K562 (cell line): ENCODE data around the gene INO80.

Experiments
- BDP1 ChIP-seq: IDR thresholded peaks from 3 replicates; pipeline ENCODE4 v1.6.1; 2011; ENCODE audit not compliant: insufficient read length, insufficient read depth
- BHLHE40 ChIP-seq: IDR thresholded peaks from 2 replicates; pipeline ENCODE4 v1.6.1; 2011; ENCODE audit warnings: low read length, improper control_type of control experiment
- EZH2 ChIP-seq: IDR thresholded peaks from 2 replicates; pipeline ENCODE4 v1.6.1; 2012; ENCODE audit warnings: low read depth, mild to moderate bottlenecking, inconsistent platforms, low read length, borderline replicate concordance
- FOXA1 ChIP-seq: fragments of 450-650 bp; IDR thresholded peaks from 2 replicates; pipeline ENCODE4 v1.6.1; 2016; ENCODE audit warnings: mild to moderate bottlenecking, borderline replicate concordance
- HMG20A ChIP-seq: fragments of 450-650 bp; formaldehyde crosslinking; conservative IDR thresholded peaks from 2 replicates; pipeline ENCODE4 v1.4.0; 2020; ENCODE audit warnings: mild to moderate bottlenecking, mixed read lengths
- NRF1 ChIP-seq, 2 experiments: fragments of 450-650 bp; IDR thresholded peaks in 1 of 2; conservative IDR thresholded peaks in 1 of 2; 2 replicates each; pipeline ENCODE4 v1.6.1; 2014; ENCODE audit warnings: mild to moderate bottlenecking in 2 of 2
- OTX1 ChIP-seq: fragments of 450-650 bp; formaldehyde crosslinking; IDR thresholded peaks from 2 replicates; pipeline ENCODE4 v1.4.0; 2022; ENCODE audit warnings: mild to moderate bottlenecking
- POLR2AphosphoS5 ChIP-seq: IDR thresholded peaks from 2 replicates; pipeline ENCODE4 v1.6.1; 2011; ENCODE audit warnings: mild to moderate bottlenecking, low read depth, low read length, moderate library complexity; ENCODE audit not compliant: control insufficient read depth, insufficient read depth
- U2AF1 ChIP-seq: fragments of 200-400 bp; formaldehyde crosslinking; optimal IDR thresholded peaks from 2 replicates; pipeline ENCODE3; 2017; ENCODE audit warnings: mild to moderate bottlenecking, low read depth, low read length, moderate library complexity
- TF ChIP-seq, protein P1 (sequence below): sonication (generic); formaldehyde crosslinking; IDR thresholded peaks from 2 replicates; pipeline ENCODE4 v1.8.0; 2023; ENCODE audit warnings: missing genetic modification reagents, mild to moderate bottlenecking, borderline replicate concordance
- TF ChIP-seq, protein P2 (sequence below): sonication (generic); formaldehyde crosslinking; IDR thresholded peaks from 2 replicates; pipeline ENCODE4 v1.8.1; 2023; ENCODE audit warnings: mild to moderate bottlenecking, missing genetic modification reagents

DNA sequence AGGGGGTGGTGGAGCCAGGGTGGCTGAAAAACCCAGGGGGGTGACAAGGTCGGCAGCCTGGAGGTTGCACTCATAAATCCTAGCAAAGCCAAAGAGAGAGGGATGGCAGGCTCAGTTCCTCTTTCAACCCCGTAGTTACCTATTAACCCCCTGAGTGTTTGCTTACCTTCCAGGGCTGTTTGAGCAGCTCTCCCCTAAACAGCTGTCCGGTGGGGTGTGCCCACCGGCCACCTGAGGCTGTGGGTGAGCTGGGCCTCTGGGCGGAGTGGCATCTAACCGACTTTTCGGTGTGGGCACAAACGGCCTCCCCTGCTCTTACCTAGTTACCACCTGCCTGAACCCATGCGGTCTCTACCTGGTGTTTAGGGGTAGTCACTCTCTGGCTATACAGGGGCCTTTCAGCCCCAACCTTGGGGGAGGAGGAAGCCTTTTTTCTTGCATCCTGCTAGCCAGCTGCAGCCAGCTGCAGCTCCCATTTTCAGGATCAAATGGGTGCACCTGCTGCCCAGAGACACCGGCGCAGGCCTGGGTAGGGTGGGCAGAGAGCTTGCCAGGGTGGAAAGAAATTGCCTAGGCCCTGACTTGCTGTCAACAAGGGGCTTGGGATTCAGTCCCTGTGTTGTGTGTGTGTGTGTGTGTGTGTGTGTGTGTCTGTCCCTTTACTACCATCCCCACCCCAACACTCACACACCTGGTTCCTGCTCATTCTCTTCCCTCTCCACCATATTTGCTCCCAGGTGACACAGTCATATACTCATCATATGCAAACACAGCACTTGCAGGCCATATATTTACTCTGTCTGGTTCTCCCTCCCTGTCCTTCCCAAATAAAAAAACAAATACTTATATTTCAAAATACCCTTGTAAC lies 183.2 kb downstream of the INO80 start:
- no peak for TF ChIP-seq HMG20A (CRISPR knock-in tag)
- TF ChIP-seq U2AF1, result no peak
- no peak for TF ChIP-seq OTX1
- no peak for TF ChIP-seq BDP1
- TF ChIP-seq FOXA1, result no peak
- TF ChIP-seq EZH2, result no peak
- TF ChIP-seq BHLHE40, result no peak
- TF ChIP-seq POLR2AphosphoS5, result no peak
- TF ChIP-seq, protein P1, sequence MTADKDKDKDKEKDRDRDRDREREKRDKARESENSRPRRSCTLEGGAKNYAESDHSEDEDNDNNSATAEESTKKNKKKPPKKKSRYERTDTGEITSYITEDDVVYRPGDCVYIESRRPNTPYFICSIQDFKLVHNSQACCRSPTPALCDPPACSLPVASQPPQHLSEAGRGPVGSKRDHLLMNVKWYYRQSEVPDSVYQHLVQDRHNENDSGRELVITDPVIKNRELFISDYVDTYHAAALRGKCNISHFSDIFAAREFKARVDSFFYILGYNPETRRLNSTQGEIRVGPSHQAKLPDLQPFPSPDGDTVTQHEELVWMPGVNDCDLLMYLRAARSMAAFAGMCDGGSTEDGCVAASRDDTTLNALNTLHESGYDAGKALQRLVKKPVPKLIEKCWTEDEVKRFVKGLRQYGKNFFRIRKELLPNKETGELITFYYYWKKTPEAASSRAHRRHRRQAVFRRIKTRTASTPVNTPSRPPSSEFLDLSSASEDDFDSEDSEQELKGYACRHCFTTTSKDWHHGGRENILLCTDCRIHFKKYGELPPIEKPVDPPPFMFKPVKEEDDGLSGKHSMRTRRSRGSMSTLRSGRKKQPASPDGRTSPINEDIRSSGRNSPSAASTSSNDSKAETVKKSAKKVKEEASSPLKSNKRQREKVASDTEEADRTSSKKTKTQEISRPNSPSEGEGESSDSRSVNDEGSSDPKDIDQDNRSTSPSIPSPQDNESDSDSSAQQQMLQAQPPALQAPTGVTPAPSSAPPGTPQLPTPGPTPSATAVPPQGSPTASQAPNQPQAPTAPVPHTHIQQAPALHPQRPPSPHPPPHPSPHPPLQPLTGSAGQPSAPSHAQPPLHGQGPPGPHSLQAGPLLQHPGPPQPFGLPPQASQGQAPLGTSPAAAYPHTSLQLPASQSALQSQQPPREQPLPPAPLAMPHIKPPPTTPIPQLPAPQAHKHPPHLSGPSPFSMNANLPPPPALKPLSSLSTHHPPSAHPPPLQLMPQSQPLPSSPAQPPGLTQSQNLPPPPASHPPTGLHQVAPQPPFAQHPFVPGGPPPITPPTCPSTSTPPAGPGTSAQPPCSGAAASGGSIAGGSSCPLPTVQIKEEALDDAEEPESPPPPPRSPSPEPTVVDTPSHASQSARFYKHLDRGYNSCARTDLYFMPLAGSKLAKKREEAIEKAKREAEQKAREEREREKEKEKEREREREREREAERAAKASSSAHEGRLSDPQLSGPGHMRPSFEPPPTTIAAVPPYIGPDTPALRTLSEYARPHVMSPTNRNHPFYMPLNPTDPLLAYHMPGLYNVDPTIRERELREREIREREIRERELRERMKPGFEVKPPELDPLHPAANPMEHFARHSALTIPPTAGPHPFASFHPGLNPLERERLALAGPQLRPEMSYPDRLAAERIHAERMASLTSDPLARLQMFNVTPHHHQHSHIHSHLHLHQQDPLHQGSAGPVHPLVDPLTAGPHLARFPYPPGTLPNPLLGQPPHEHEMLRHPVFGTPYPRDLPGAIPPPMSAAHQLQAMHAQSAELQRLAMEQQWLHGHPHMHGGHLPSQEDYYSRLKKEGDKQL (CRISPR knock-in tag), result no peak
- TF ChIP-seq NRF1 (conservative IDR thresholded peaks at IDR 0.05 in 1 of 2, IDR thresholded peaks at IDR 0.05 in 1 of 2), result no peak
- TF ChIP-seq, protein P2, sequence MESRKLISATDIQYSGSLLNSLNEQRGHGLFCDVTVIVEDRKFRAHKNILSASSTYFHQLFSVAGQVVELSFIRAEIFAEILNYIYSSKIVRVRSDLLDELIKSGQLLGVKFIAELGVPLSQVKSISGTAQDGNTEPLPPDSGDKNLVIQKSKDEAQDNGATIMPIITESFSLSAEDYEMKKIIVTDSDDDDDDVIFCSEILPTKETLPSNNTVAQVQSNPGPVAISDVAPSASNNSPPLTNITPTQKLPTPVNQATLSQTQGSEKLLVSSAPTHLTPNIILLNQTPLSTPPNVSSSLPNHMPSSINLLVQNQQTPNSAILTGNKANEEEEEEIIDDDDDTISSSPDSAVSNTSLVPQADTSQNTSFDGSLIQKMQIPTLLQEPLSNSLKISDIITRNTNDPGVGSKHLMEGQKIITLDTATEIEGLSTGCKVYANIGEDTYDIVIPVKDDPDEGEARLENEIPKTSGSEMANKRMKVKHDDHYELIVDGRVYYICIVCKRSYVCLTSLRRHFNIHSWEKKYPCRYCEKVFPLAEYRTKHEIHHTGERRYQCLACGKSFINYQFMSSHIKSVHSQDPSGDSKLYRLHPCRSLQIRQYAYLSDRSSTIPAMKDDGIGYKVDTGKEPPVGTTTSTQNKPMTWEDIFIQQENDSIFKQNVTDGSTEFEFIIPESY, result no peak
